ENCODE data around the gene RCVRN. TPM values are rescaled to one million over a fixed set of nuclear protein-coding genes. Genes with fewer than 3 reads are reported as not detected.
"Not testable (repeated sequence)": the region's sequence is repeated elsewhere in the genome, so short reads cannot be mapped to it uniquely, and the experiment has no call there.

Gene RCVRN
- total RNA-seq, 1 experiment from 2014 or later, result not detected

GRCh38 chr17:9928601-9929333 lies 23.7 kb upstream of the RCVRN start:
- Histone ChIP-seq H3K4me3 (no peak overlapping the region), H3K9me3 (no peaks in the 10 kb centered on the region), H3K27me3 (no peaks in the 10 kb centered on the region), H3K36me3 (no peaks in the 10 kb centered on the region)
- DNase-seq, result peak; percentile 65

GRCh38 chr17:9926150-9926804 lies 21.2 kb upstream of the RCVRN start:
- Histone ChIP-seq H3K27me3 (no peaks in the 10 kb centered on the region), H3K4me3 (no peak overlapping the region), H3K36me3 (no peaks in the 10 kb centered on the region), H3K9me3 (no peaks in the 10 kb centered on the region)
- DNase-seq, result no peak

DNA sequence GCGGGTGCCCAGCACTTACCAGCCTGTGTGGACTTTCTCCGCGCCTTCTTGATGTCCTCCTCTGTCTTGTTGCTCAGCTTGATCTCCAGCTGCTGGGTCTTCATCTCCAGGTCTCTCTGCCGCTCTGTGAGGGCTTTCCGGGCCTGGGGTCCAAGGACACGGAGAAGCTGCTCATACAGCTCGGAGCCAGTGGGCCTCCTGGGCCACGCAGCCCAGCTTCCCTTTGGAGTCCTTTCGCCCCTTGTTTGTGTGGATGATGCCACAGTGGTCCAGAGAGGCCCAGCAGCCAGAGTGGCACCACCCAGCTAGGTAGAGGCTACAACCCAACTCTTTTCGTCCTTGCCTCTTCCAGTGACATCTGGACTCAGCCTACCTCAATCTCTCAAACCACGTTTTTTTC lies 20.4 kb upstream of the RCVRN start:
- H3K27me3 ChIP-seq, result no peaks in the 10 kb centered on the region
- H3K9me3 ChIP-seq, result no peaks in the 10 kb centered on the region
- H3K36me3 ChIP-seq, result no peaks in the 10 kb centered on the region
- DNase-seq, result no peak
- H3K4me3 ChIP-seq, result no peak overlapping the region

- Histone ChIP-seq H3K27me3 (no peaks in the 10 kb centered on the region), H3K9me3 (no peaks in the 10 kb centered on the region), H3K36me3 (no peaks in the 10 kb centered on the region), H3K4me3 (no peak overlapping the region)
- DNase-seq, result no peak
Measured at GRCh38 chr17:9924735-9925191, 19.7 kb upstream of the RCVRN start.

- DNase-seq, result no peak
- Histone ChIP-seq H3K36me3 (no peaks in the 10 kb centered on the region), H3K27me3 (no peaks in the 10 kb centered on the region), H3K4me3 (no peak overlapping the region), H3K9me3 (no peaks in the 10 kb centered on the region)
Measured at GRCh38 chr17:9922012-9922848, 17.2 kb upstream of the RCVRN start.

DNA sequence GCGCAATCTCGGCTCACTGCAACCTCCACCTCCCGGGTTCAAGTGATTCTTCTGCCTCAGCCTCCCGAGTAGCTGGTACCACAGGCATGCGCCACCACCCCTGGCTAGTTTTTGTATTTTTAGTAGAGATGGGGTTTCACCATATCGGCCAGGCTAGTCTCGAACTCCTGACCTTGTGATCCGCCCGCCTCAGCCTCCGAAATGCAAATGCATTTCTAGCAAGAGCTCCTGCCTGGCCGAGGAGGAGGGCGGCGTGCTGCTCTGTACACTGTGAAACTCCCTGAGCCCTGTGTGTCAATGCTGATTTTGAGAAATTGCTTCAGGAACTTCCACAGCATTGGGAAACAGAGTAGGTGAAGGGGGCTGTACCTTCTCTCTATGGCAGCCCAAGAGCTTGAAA lies 16.1 kb upstream of the RCVRN start:
- not testable (repeated sequence) for H3K36me3 ChIP-seq, DNase-seq, H3K27me3 ChIP-seq, H3K4me3 ChIP-seq, H3K9me3 ChIP-seq

- no peak for DNase-seq
- Histone ChIP-seq H3K27me3 (no peaks in the 10 kb centered on the region), H3K4me3 (no peak overlapping the region), H3K36me3 (no peaks in the 10 kb centered on the region), H3K9me3 (no peaks in the 10 kb centered on the region)
Measured at GRCh38 chr17:9918804-9919352, 13.8 kb upstream of the RCVRN start.

DNA sequence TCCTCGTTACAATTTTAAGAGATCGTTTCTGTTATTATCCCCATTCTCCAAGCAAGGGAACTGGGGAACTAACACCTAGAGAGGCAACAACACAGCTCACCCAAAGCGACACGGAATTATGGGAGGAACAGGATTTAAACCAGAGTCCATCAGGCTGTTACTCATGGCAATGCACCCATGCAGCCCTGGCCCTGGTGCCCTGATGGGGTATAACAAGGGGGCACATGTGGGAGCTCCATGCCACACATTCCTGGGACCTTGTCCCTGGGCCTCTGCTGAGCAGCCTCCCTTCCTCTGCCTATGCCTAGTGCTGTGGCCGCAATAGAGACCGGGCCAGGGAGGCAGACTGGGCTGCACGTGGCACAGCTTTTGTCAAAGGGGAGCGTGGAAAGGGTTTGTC lies 13.3 kb upstream of the RCVRN start:
- Histone ChIP-seq H3K27me3 (no peaks in the 10 kb centered on the region), H3K36me3 (no peaks in the 10 kb centered on the region), H3K4me3 (no peak overlapping the region), H3K9me3 (no peaks in the 10 kb centered on the region)
- DNase-seq, result no peak

DNA sequence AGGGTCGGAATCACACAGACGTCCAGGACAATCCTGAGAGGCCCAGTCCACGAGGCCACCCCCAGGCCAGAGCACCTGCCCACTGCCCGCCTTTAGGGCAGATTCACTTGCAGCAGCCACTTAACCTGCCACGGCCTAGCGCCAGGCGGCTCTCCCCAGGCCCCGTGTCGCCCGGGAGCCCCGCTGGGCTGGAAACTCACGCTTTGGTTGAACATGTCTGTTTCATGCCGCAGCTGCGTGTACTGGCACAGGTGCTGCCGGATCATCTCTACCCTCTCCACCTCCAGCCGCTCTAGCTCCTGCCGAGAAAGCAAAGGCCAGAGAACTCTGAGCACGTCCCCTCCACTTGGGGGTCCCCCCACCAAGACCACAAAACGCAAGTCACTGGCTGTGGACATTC lies 12.7 kb upstream of the RCVRN start:
- no peak for DNase-seq
- Histone ChIP-seq H3K9me3 (no peaks in the 10 kb centered on the region), H3K36me3 (no peaks in the 10 kb centered on the region), H3K4me3 (no peak overlapping the region), H3K27me3 (no peaks in the 10 kb centered on the region)

- H3K4me3 ChIP-seq, result no peak overlapping the region
- DNase-seq, result no peak
- no peaks in the 10 kb centered on the region for H3K9me3 ChIP-seq
- H3K36me3 ChIP-seq, result no peaks in the 10 kb centered on the region
- H3K27me3 ChIP-seq, result no peaks in the 10 kb centered on the region
Measured at GRCh38 chr17:9917131-9917530, 12.1 kb upstream of the RCVRN start.

DNA sequence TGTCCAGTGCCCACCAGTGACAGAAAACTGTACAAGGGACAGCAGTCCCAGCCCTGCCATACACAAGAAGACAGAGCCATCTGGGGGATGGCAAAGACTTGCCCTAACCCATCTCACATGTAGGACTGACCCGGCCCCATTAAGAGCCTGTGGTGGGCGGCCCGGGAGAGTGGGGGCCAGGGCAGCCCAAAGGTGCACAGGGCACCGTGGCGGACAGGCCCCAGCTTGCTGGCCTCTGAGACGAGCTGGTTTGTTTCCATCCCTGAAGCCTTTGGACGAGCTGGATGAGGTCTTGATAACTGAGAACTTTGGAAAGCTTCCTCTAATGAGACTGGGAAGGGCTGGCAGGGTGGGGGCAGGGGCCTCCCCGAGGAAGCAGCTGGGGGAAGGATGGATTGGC lies 11.0 kb upstream of the RCVRN start:
- Histone ChIP-seq H3K36me3 (no peaks in the 10 kb centered on the region), H3K27me3 (no peaks in the 10 kb centered on the region), H3K9me3 (no peaks in the 10 kb centered on the region), H3K4me3 (no peak overlapping the region)
- no peak for DNase-seq

DNA sequence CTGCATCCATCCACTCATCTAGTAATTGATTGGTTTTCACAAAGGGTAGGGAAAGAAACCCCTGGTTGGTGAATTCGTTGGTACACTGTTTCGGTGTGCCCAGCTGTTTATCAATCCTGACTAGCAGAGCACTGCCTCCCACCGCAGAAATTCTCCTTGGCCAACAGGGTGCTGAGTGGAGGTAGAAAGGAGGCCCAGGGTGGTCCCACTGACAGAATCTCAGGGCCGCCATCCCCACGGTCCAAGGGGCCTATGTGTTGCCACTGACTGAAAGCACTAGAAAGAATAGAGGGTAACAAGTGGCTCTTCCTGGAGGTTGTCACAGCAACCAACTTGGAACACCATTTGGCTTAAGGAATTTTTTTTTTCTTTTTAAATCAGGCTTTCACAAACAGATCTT lies 8.4 kb upstream of the RCVRN start:
- no peaks in the 10 kb centered on the region for H3K9me3 ChIP-seq
- H3K4me3 ChIP-seq, result no peak overlapping the region
- H3K36me3 ChIP-seq, result no peaks in the 10 kb centered on the region
- DNase-seq, result no peak
- H3K27me3 ChIP-seq, result no peaks in the 10 kb centered on the region

DNA sequence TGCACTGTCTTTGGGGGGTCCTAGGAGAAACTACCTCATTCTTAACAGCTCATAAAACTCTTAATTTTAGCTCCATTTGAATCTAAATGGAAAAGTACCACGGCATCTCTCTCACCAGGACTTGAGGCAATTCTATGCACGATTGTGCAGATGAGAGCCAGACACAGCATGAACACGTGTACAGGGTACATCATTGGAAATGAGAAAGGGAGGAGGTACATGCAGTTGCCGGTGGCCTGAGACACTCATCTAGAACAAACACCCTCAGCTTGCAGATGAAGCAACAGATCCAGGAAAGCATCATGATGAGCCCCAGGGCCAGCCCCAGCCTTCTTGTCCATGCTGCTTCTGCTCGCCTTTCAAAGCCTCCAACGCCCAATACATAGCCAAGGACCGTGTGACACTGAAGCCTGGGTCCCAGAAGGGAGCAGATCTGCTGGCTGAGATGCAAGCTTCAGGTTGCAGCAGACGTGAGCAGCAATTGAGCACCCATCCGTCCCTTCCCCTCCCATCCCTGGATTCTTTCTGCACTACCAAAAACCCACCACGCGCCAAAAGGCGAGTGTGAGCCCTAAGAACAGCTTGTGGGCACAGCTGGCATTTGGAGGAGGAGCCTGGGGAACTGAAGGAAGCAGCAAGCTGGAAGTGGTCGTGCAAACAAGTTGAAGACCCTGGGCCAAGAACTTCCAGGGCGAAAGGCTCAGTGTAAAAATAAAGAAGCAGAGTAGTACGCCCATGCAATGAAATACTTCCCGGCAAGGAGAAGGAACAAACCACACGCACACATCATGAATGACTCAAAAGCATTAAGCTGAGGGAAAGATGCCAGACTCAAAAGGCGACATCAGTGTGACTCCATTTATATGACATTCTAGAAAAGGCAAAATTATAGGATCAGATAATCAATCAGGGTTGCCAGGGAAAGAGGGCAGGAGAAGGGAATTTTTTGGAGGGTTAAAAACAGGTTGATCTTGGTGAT lies 7.3 kb upstream of the RCVRN start:
- H3K36me3 ChIP-seq, result no peaks in the 10 kb centered on the region
- H3K27me3 ChIP-seq, result no peaks in the 10 kb centered on the region
- no peak for DNase-seq
- H3K4me3 ChIP-seq, result no peak overlapping the region
- H3K9me3 ChIP-seq, result no peaks in the 10 kb centered on the region

DNA sequence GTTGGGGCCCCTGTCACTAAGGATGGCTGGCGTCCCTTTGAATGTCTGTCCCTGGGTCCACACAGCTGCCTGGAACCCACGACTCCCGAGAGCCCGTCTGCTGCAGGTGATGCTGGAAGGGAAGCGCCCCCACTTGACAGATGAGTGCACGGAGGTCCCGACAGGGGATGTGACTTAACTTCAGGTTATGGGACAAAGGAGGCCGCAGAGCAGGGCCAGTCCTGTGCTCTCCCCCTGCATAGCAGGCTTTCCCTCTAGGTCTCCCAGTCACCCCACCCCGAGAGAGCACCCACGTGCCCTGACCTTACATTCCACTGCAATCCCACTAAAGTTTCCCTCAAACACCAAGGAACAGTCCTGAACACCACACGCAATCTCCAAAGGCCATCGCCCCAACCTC lies 6.0 kb upstream of the RCVRN start:
- Histone ChIP-seq H3K27me3 (no peaks in the 10 kb centered on the region), H3K9me3 (no peaks in the 10 kb centered on the region), H3K4me3 (no peak overlapping the region), H3K36me3 (no peaks in the 10 kb centered on the region)
- no peak for DNase-seq

- no peaks in the 10 kb centered on the region for H3K9me3 ChIP-seq
- H3K4me3 ChIP-seq, result no peak overlapping the region
- H3K36me3 ChIP-seq, result no peaks in the 10 kb centered on the region
- DNase-seq, result no peak
- H3K27me3 ChIP-seq, result no peaks in the 10 kb centered on the region
Measured at GRCh38 chr17:9908649-9909042, 3.6 kb upstream of the RCVRN start.
